Hindlimb muscle (tissue), 1 donor: ENCODE results near the gene MAP3K14. TPM values are rescaled to one million over a fixed set of nuclear protein-coding genes. Genes with fewer than 3 reads are reported as not detected.

Source experiments
- DNase-seq: peaks from one replicate; pipeline ENCODE4 v3.0.0-alpha.2; 2013
- polyA plus RNA-seq: library from polyadenylated mRNA; unstranded; fragments of 120-200 nt; gene quantifications from one replicate; pipeline ENCODE4 v1.2.1, GENCODE V29; 2013; ENCODE audit not compliant: insufficient read length

The MAP3K14 gene
- polyA plus RNA-seq, 1 donor: 11.5 TPM

GRCh38 chr17:45298546-45299285 lies 18.1 kb downstream of the MAP3K14 start:
- no peak for DNase-seq

GRCh38 chr17:45296833-45297124 lies 20.0 kb downstream of the MAP3K14 start:
- DNase-seq: no peak

- no peak for DNase-seq
These were observed 20.6 kb downstream of the MAP3K14 start for GRCh38 chr17:45296003-45296832.

GRCh38 chr17:45294506-45294905 lies 22.3 kb downstream of the MAP3K14 start:
- DNase-seq: no peak

GRCh38 chr17:45293413-45294211 lies 23.2 kb downstream of the MAP3K14 start:
- DNase-seq: no peak

GRCh38 chr17:45292696-45293412 lies 24.0 kb downstream of the MAP3K14 start:
- DNase-seq: no peak

GRCh38 chr17:45291171-45291805 lies 25.5 kb downstream of the MAP3K14 start:
- no peak for DNase-seq

GRCh38 chr17:45290269-45290765 lies 26.5 kb downstream of the MAP3K14 start:
- DNase-seq: no peak

- DNase-seq: no peak
These were observed 27.2 kb downstream of the MAP3K14 start for GRCh38 chr17:45289301-45290268.

GRCh38 chr17:45288825-45289224 lies 28.0 kb downstream of the MAP3K14 start:
- no peak for DNase-seq

- peak; percentile 52 for DNase-seq
These were observed 29.0 kb downstream of the MAP3K14 start for GRCh38 chr17:45287526-45288500.

- no peak for DNase-seq
These were observed 30.5 kb downstream of the MAP3K14 start for GRCh38 chr17:45286286-45286685.

- no peak for DNase-seq
These were observed 32.4 kb downstream of the MAP3K14 start for GRCh38 chr17:45284176-45285140.

- DNase-seq: no peak
These were observed 33.1 kb downstream of the MAP3K14 start for GRCh38 chr17:45283711-45284110.

GRCh38 chr17:45282683-45283644 lies 33.9 kb downstream of the MAP3K14 start:
- no peak for DNase-seq

- DNase-seq: no peak
These were observed 36.9 kb downstream of the MAP3K14 start for GRCh38 chr17:45279898-45280297.

GRCh38 chr17:45277992-45278391 lies 38.8 kb downstream of the MAP3K14 start:
- peak; percentile 52 for DNase-seq
